Cardiac fibroblast (primary cell): ENCODE results near the gene AMMECR1.

Experiments
- DNase-seq, 2 donors: peaks; one replicate each; pipeline versions ENCODE4 v3.0.0 to v3.0.0-alpha.2; 2010; ENCODE audit warnings: low read depth in 2 of 2
- H3K4me3 ChIP-seq, 2 donors: replicated peaks in 1 of 2; 1 replicate in 1 of 2; 2 replicates in 1 of 2; pipeline ENCODE4 v1.5.1; 2011; ENCODE audit warnings: low read depth in 2 of 2, low read length in 2 of 2, mild to moderate bottlenecking in 2 of 2, moderate library complexity in 1 of 2
- TF ChIP-seq, protein P1 (sequence below): IDR thresholded peaks from one replicate; pipeline ENCODE4 v1.5.1; 2011; ENCODE audit warnings: low read depth, mild to moderate bottlenecking, low read length, inconsistent platforms

AMMECR1 gene

DNA sequence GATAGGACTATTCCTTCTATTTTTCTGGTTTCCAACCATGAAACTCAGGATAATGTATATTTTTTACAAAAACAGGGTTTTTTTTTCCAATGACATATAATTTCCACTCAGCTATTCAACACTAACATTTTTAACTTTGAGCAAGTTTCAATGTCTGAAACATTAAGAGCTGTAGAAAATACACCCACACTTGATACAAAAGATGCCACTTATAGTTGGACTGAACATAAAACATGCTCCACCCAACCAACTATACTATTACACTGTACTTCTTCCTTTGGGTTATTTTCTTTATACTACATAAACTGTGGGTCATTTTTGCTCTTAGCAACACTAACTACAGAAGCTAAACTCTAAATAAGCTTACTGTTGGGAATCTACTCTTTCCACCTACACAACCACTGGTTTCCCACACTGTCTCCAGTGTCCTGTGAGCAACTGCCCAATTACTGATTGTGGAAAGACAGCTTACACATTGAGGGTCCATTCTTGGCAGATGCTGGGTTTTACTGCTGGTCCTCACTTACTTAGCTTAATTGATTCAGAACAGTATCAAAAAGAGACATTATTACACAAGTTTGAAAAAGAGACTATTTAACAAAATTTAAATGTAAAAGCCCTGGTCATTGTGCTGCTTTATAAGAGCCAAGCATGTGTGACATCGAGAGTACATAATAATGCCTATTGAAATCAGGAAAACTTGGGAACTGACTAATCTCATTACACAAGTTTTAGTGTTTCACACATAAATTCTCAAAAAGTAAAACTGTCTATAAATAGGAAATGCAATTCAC lies 6.3 kb downstream of the AMMECR1 start:
- no peak for DNase-seq
- H3K4me3 ChIP-seq, result no peak overlapping the region
- TF ChIP-seq, protein P1, sequence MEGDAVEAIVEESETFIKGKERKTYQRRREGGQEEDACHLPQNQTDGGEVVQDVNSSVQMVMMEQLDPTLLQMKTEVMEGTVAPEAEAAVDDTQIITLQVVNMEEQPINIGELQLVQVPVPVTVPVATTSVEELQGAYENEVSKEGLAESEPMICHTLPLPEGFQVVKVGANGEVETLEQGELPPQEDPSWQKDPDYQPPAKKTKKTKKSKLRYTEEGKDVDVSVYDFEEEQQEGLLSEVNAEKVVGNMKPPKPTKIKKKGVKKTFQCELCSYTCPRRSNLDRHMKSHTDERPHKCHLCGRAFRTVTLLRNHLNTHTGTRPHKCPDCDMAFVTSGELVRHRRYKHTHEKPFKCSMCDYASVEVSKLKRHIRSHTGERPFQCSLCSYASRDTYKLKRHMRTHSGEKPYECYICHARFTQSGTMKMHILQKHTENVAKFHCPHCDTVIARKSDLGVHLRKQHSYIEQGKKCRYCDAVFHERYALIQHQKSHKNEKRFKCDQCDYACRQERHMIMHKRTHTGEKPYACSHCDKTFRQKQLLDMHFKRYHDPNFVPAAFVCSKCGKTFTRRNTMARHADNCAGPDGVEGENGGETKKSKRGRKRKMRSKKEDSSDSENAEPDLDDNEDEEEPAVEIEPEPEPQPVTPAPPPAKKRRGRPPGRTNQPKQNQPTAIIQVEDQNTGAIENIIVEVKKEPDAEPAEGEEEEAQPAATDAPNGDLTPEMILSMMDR, result no peak

DNA sequence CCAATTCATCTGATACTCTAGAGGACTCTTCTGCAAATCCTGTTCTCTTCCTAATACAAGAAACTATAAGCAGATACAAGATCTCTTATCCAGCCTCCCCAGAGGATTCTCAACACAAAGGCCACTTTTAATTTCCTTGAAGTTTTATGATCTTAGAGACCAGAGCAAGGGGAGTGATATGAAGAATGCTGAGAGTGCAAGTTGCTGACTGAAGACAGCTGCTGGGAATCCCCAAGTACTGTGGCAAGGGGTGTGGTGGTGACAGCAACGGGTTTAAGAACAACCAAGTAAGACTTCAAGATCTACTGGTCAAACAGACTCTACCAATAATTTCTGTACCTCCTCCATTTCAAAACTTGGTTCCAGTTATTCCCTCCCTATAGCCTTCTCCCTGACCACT lies 7.0 kb downstream of the AMMECR1 start:
- TF ChIP-seq, protein P1, result no peak
- H3K4me3 ChIP-seq, result no peak overlapping the region
- DNase-seq, result peak in 1 of 2 donors; percentile 20

DNA sequence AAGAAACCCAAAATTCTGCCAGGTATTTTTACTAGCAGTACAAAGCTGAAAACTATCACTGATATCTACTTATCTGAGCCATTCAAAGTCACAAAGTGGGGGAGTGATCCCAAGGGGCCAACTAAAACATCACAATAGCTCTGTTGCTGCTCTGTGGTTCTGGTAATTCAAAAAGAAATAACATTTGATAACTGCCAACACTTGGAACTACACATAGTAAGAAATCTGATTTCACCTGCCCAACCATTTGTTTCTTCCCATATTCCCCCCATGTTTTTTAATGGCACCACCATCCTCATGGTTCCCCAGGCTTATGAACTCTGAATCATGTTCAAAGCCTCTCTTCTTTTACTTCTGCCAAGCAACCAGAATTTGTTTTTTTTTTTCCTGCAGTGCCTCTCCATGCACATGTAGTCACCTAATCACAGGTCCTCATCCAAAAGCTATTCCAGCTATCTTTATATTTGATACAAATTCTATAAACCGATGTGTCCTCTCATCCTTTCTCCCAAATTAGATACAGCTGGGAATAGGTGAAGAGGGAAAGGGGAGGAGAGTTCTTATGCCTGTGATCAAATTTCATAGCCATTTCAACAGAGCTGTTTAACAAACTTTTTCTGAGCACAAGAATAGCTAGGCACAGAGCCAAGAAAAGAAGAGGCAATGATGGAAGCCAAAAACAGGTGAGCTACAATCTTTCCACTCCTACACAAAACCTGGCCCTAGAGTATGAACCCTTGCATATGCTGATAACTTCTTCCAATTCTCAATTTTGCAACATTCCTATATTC lies 7.7 kb downstream of the AMMECR1 start:
- DNase-seq, result peak in 1 of 2 donors; percentile 8
- TF ChIP-seq, protein P1, result no peak
- H3K4me3 ChIP-seq, result no peak overlapping the region

DNA sequence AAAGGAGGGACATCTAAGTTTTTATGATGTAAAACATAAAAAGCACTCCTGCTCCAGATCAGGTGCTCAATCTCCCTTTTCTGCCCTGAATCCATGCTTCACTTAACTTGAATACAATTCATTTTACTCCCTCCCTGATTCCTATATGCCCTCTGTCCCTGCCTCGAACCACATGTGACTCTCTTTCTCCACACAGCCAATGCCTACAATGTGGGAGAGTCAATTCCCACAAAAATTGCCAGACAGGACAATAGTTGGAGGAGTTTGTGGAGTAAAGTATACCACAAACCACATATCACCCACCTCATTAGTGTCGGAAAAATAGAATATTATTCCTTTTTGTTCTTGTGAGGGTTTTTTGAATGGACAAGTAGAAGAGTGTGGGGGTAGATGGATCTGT lies 9.7 kb downstream of the AMMECR1 start:
- no peak overlapping the region for H3K4me3 ChIP-seq
- DNase-seq, result no peak
- TF ChIP-seq, protein P1, result no peak

DNA sequence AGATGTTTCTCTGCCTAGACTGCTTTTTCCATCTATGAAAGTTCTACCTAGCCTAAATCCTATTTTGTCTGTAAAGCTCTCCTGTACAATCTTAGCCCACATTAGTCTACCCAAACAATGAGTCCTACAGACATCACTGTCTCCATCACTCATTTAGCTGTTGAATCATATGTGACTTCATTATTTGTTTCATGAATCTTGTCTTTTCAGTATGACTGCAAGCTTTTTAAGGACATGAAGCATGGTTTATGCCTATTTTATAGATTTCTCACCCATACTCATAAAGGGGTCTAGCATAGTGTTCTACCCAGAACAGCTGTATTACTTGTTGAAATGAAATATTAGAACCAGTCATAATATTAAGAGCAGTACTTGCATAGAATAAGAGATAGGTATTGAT lies 13.0 kb downstream of the AMMECR1 start:
- TF ChIP-seq, protein P1, result no peak
- DNase-seq, result no peak
- H3K4me3 ChIP-seq, result no peak overlapping the region

DNA sequence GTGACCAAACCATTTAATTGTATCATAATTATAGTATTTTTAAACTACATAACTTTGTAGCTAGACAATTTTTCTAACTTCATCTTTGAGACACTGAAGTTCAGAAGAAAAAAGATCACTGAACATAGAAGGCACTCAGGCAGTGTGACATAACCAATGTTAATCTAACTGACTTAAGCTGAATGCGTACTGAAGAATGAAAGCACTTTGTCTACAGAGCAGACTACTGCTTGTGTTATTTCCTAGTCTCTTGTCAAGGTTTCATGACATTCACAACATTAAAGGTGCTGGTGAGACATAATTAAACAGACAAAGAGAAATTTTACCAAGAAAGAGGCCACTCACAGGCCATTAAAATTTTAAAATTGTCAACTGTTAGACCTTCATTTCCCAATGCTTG lies 13.5 kb downstream of the AMMECR1 start:
- TF ChIP-seq, protein P1, result no peak
- no peak overlapping the region for H3K4me3 ChIP-seq
- DNase-seq, result no peak
